Endodermal cell (in vitro differentiated cells): ENCODE data around the gene PROC. TPM values are rescaled to one million over a fixed set of nuclear protein-coding genes. Genes with fewer than 3 reads are reported as not detected.

Experiments
- DNase-seq: peaks from one replicate; pipeline ENCODE4 v3.0.0-alpha.2; 2017
- H3K27ac ChIP-seq: 2 replicates; pipeline ENCODE4 v1.5.1; 2013; ENCODE audit warnings: mild to moderate bottlenecking, low read depth, low read length, moderate library complexity
- H3K27me3 ChIP-seq: 2 replicates; pipeline ENCODE4 v1.6.1; 2013; ENCODE audit warnings: mild to moderate bottlenecking, low read length, moderate library complexity; ENCODE audit not compliant: insufficient read depth, control insufficient read depth, poor library complexity, severe bottlenecking
- H3K36me3 ChIP-seq: 2 replicates; pipeline ENCODE4 v1.7.0; 2013; ENCODE audit warnings: mild to moderate bottlenecking, low read length, moderate library complexity; ENCODE audit not compliant: control insufficient read depth, insufficient read depth
- H3K4me1 ChIP-seq: one replicate; pipeline ENCODE4 v1.7.0; 2013; ENCODE audit warnings: low read length; ENCODE audit not compliant: control insufficient read depth, insufficient read depth
- H3K4me3 ChIP-seq: 2 replicates; pipeline ENCODE4 v1.5.1; 2013; ENCODE audit warnings: mild to moderate bottlenecking, low read length, moderate library complexity
- H3K9ac ChIP-seq: 2 replicates; pipeline ENCODE4 v1.6.1; 2013; ENCODE audit warnings: mild to moderate bottlenecking, low read length, moderate library complexity; ENCODE audit not compliant: poor library complexity, severe bottlenecking; ENCODE audit errors: extremely low read depth
- H3K9me3 ChIP-seq: 2 replicates; pipeline ENCODE4 v1.6.1; 2013; ENCODE audit warnings: mild to moderate bottlenecking, low read length, moderate library complexity; ENCODE audit not compliant: control insufficient read depth
- H3K27ac Mint-ChIP-seq: 2 replicates; pipeline ENCODE4 v1.8.0; 2020; ENCODE audit warnings: mixed read lengths
- H3K27me3 Mint-ChIP-seq: 2 replicates; pipeline ENCODE4 v1.8.0; 2021; ENCODE audit warnings: mild to moderate bottlenecking, mixed read lengths; ENCODE audit not compliant: insufficient read depth
- H3K36me3 Mint-ChIP-seq: 2 replicates; pipeline ENCODE4 v1.8.0; 2020; ENCODE audit warnings: low read depth, mixed read lengths
- H3K4me1 Mint-ChIP-seq: 2 replicates; pipeline ENCODE4 v1.8.0; 2020; ENCODE audit warnings: mixed read lengths
- H3K4me3 Mint-ChIP-seq: 2 replicates; pipeline ENCODE4 v1.8.0; 2020; ENCODE audit warnings: mild to moderate bottlenecking, moderate library complexity, mixed read lengths
- H3K9me3 Mint-ChIP-seq: 2 replicates; pipeline ENCODE4 v1.8.0; 2020; ENCODE audit warnings: mild to moderate bottlenecking, mixed read lengths
- WGBS, 2 experiments: methylation state at CpG; one replicate each; pipeline versions ENCODE4 v1.1.5 to v1.1.7; 2013; ENCODE audit warnings: missing lambda C conversion rate in 2 of 2, mixed read lengths in 1 of 2; ENCODE audit not compliant: insufficient coverage in 1 of 2, insufficient read length in 1 of 2; 5-methylcytosine and 5-hydroxymethylcytosine counted together
- total RNA-seq, 2 donors: library from RNA; stranded (reverse); fragmentation: NEBNext Ultra II Directional in 1 of 2; extraction: Animal tissue kit (Norgen Biotek cat#: 25700) in 1 of 2; gene quantifications; 2 replicates in 1 of 2; 3 replicates in 1 of 2; pipeline ENCODE4 v1.2.1, GENCODE V29; 2021
- TF ChIP-seq, protein P1 (sequence below): fragments of 200-600 bp; sonication (generic); conservative IDR thresholded peaks from 2 replicates; pipeline ENCODE4 v1.5.0; 2021; ENCODE audit warnings: antibody characterized with exemption, mild to moderate bottlenecking

The PROC gene
- total RNA-seq, 2 donors from 2014 or later = 0.46 to 0.51 TPM

DNA sequence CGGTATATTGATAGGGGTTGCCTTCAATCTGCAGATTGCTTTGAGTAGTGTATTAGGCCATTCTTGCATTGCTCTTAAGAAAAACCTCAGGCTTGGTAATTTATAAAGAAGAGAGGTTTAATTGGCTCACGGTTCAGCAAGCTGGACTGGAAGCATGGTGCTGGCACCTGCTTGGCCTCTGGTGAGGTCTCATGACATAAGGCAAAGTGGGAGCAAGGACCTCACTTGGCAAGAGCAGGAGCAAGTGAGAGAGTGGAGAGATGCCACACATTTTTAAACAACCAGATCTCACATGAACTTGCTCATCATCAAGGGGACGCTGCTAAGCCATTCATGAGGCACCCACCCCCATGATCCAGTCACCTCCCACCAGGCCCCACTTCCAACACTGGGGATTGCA, 35.4 kb upstream of the PROC start:
- no peak for DNase-seq
- Mint-ChIP-seq H3K27me3 (no peaks in the 10 kb centered on the region), H3K4me1 (peaks cover 13% of the 10 kb centered on the region), H3K4me3 (no peak overlapping the region), H3K36me3 (peaks cover 12% of the 10 kb centered on the region), H3K9me3 (peaks cover 2% of the 10 kb centered on the region), H3K27ac (peak overlapping the region; percentile 65)
- 83 to 92% methylated on average over 2 to 3 of the region's 3 CpGs for WGBS, 2 experiments
- H3K36me3 ChIP-seq = no peaks in the 10 kb centered on the region
- no peak overlapping the region for H3K27ac ChIP-seq
- no peak overlapping the region for H3K4me3 ChIP-seq
- H3K9ac ChIP-seq = no peak overlapping the region
- no peaks in the 10 kb centered on the region for H3K4me1 ChIP-seq
- H3K9me3 ChIP-seq = peaks cover 4% of the 10 kb centered on the region
- H3K27me3 ChIP-seq = no peaks in the 10 kb centered on the region
- TF ChIP-seq, protein P1, sequence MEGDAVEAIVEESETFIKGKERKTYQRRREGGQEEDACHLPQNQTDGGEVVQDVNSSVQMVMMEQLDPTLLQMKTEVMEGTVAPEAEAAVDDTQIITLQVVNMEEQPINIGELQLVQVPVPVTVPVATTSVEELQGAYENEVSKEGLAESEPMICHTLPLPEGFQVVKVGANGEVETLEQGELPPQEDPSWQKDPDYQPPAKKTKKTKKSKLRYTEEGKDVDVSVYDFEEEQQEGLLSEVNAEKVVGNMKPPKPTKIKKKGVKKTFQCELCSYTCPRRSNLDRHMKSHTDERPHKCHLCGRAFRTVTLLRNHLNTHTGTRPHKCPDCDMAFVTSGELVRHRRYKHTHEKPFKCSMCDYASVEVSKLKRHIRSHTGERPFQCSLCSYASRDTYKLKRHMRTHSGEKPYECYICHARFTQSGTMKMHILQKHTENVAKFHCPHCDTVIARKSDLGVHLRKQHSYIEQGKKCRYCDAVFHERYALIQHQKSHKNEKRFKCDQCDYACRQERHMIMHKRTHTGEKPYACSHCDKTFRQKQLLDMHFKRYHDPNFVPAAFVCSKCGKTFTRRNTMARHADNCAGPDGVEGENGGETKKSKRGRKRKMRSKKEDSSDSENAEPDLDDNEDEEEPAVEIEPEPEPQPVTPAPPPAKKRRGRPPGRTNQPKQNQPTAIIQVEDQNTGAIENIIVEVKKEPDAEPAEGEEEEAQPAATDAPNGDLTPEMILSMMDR = no peak

DNA sequence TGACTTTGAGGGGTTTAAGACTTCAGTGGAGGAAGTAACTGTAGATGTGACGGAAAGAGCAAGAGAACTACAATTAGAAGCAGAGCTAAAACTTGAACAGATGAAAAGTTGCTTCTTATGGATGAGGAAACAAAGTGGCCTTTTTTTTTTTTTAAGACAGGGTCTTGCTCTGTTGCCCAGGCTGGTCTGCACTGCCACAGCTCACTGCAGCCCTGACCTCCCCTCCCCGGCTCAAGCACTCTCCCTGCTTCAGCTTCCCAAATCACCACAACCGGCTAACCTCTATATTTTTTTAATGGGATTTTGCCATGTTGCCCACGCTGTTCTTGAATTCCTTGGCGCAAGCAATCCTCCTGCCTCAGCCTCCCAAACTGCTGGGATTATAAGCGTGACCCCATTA, 33.7 kb upstream of the PROC start:
- Mint-ChIP-seq H3K4me3 (no peak overlapping the region), H3K4me1 (peaks cover 23% of the 10 kb centered on the region), H3K27ac (no peak overlapping the region), H3K27me3 (no peaks in the 10 kb centered on the region), H3K9me3 (no peaks in the 10 kb centered on the region), H3K36me3 (peaks cover 10% of the 10 kb centered on the region)
- TF ChIP-seq, protein P1 = no peak
- H3K4me3 ChIP-seq = no peak overlapping the region
- no peak overlapping the region for H3K27ac ChIP-seq
- no peaks in the 10 kb centered on the region for H3K27me3 ChIP-seq
- no peak overlapping the region for H3K9ac ChIP-seq
- no peak for DNase-seq
- H3K4me1 ChIP-seq = no peaks in the 10 kb centered on the region
- H3K36me3 ChIP-seq = no peaks in the 10 kb centered on the region
- 96 to 98% methylated on average over 4 to 6 of the region's 6 CpGs for WGBS, 2 experiments
- H3K9me3 ChIP-seq = no peaks in the 10 kb centered on the region

DNA sequence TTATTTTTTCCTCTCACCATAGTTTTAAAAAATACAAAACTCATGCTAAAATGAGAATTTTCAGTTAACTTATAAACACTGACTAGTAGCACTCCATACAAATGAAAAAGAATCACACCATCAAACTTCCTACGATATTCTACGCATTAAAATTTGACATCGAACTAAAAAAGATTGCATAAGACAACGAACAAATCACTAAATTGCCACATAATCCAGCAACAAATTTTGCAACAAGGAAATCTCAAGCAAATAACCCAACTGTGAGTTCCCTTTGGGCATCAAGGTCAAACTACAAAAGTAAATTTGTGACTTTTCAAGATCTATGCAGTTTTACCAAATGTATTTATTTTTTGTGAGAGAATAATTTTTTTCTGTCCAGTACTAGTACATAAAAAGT, 32.0 kb upstream of the PROC start:
- TF ChIP-seq, protein P1 = no peak
- no peak overlapping the region for H3K27ac ChIP-seq
- Mint-ChIP-seq H3K9me3 (no peaks in the 10 kb centered on the region), H3K27ac (no peak overlapping the region), H3K4me1 (peaks cover 23% of the 10 kb centered on the region), H3K36me3 (peaks cover 10% of the 10 kb centered on the region), H3K27me3 (no peaks in the 10 kb centered on the region), H3K4me3 (peak overlapping the region; percentile 66)
- H3K4me1 ChIP-seq = no peaks in the 10 kb centered on the region
- 88 to 96% methylated on average over 4 of the region's 4 CpGs for WGBS, 2 experiments
- no peaks in the 10 kb centered on the region for H3K36me3 ChIP-seq
- no peaks in the 10 kb centered on the region for H3K9me3 ChIP-seq
- H3K9ac ChIP-seq = no peak overlapping the region
- DNase-seq = no peak
- H3K4me3 ChIP-seq = peak overlapping the region; percentile 91
- no peaks in the 10 kb centered on the region for H3K27me3 ChIP-seq
